GM12878 (cell line): Measurements from ENCODE around the gene CACFD1. TPM values are rescaled to one million over a fixed set of nuclear protein-coding genes. Genes with fewer than 3 reads are reported as not detected.
A peak's percentile ranks its signal among the peaks of the same experiment; 100 is the strongest.

Experiments used
- ATAC-seq: fragments of 200-7000 bp; cut with Tn5 transposase; 3 replicates; pipeline ENCODE4 v1.9.1; 2020; ENCODE audit warnings: mild to moderate bottlenecking, moderate library complexity
- BruUV-seq: library from RNA; stranded (reverse); fragments of 400-500 nt; replicated peaks from 2 replicates; lab custom pipeline; 2021; lab: Mats Ljungman, UMichigan
- CTCF ChIA-PET: fragments of 300-600 bp; sonication (Branson Sonifier 250); formaldehyde crosslinking; extraction: SDS; loops from one replicate; lab custom pipeline; 2021; ENCODE audit warnings: inconsistent platforms; lab: Yijun Ruan, JAX
- POLR2A ChIA-PET: fragments of 350-600 bp; formaldehyde crosslinking; extraction: SDS; loops from one replicate; lab custom pipeline; 2021; ENCODE audit warnings: inconsistent platforms; lab: Charles Lee
- RAD21 ChIA-PET: fragments of 300-600 bp; sonication (Branson Sonifier 250); formaldehyde crosslinking; loops from one replicate; lab custom pipeline; 2023; ENCODE audit warnings: antibody characterized with exemption; ENCODE audit not compliant: unreplicated experiment; lab: Charles Lee
- SMC1A ChIA-PET: fragments of 300-600 bp; sonication (Branson Sonifier 250); formaldehyde crosslinking; loops from one replicate; lab custom pipeline; 2023; ENCODE audit not compliant: unreplicated experiment, uncharacterized antibody; lab: Charles Lee
- DNase-seq: peaks from one replicate; pipeline ENCODE4 v3.0.0-alpha.2; 2011; ENCODE audit warnings: low read depth, low spot score
- FAIRE-seq: peaks from 3 replicates; lab custom pipeline; 2011; peaks lifted over from hg19 to GRCh38; lab: Jason Lieb, UNC
- H2AFZ ChIP-seq: 2 replicates; pipeline ENCODE4 v1.6.0; 2011; ENCODE audit warnings: low read depth, low read length, control low read depth; ENCODE audit not compliant: control insufficient read depth
- H3K27ac ChIP-seq: 2 replicates; pipeline ENCODE4 v1.5.1; 2011; ENCODE audit warnings: control low read depth; ENCODE audit not compliant: control insufficient read depth, insufficient read depth
- H3K27me3 ChIP-seq, 2 experiments: replicated peaks in 1 of 2; 2 replicates each; pipeline versions ENCODE4 v1.6.0 to v1.6.1; 2011; ENCODE audit warnings: low read length in 1 of 2; ENCODE audit not compliant: control insufficient read depth in 2 of 2, insufficient read depth in 2 of 2
- H3K36me3 ChIP-seq, 2 experiments: 2 replicates each; pipeline ENCODE4 v1.5.1; 2011; ENCODE audit warnings: low read length in 1 of 2; ENCODE audit not compliant: control insufficient read depth in 2 of 2, insufficient read depth in 2 of 2
- H3K4me1 ChIP-seq: 2 replicates; pipeline ENCODE4 v1.6.1; 2011; ENCODE audit warnings: mild to moderate bottlenecking, low read length, moderate library complexity, mixed read lengths; ENCODE audit not compliant: control insufficient read depth, insufficient read depth
- H3K4me2 ChIP-seq: 2 replicates; pipeline ENCODE4 v1.6.0; 2011; ENCODE audit warnings: control low read depth; ENCODE audit not compliant: control insufficient read depth, insufficient read depth
- H3K4me3 ChIP-seq: fragments of 200-600 bp; sonication (generic); 2 replicates; pipeline ENCODE4 v1.5.1; 2016
- H3K79me2 ChIP-seq: 2 replicates; pipeline ENCODE4 v1.6.0; 2011; ENCODE audit warnings: low read length; ENCODE audit not compliant: control insufficient read depth, insufficient read depth
- H3K9ac ChIP-seq: 2 replicates; pipeline ENCODE4 v1.8.0; 2011; ENCODE audit warnings: low read length, control low read depth, mixed read lengths; ENCODE audit not compliant: control insufficient read depth, insufficient read depth
- H3K9me3 ChIP-seq: replicated peaks from 3 replicates; pipeline ENCODE4 v1.5.1; 2011; ENCODE audit warnings: mild to moderate bottlenecking, low read length; ENCODE audit not compliant: control insufficient read depth, insufficient read depth
- H4K20me1 ChIP-seq: 2 replicates; pipeline ENCODE4 v1.6.0; 2011; ENCODE audit not compliant: control insufficient read depth, insufficient read depth
- EZH2 ChIP-seq: IDR thresholded peaks from 2 replicates; pipeline ENCODE4 v1.6.1; 2012; ENCODE audit warnings: low read depth, mild to moderate bottlenecking, control low read depth, inconsistent platforms, low read length, borderline replicate concordance; ENCODE audit not compliant: control insufficient read depth
- HSF1 ChIP-seq: fragments of 150-350 bp; IDR thresholded peaks from 2 replicates; pipeline ENCODE4 v1.6.1; 2014; ENCODE audit warnings: mild to moderate bottlenecking, low read depth, low read length
- KLF5 ChIP-seq: fragments of 450-650 bp; IDR thresholded peaks from 2 replicates; pipeline ENCODE4 v1.6.1; 2014; ENCODE audit warnings: mild to moderate bottlenecking; ENCODE audit not compliant: partially characterized antibody
- LARP7 ChIP-seq: fragments of 450-650 bp; IDR thresholded peaks from 2 replicates; pipeline ENCODE4 v1.6.1; 2017; ENCODE audit warnings: mild to moderate bottlenecking
- NBN ChIP-seq: fragments of 450-650 bp; IDR thresholded peaks from 2 replicates; pipeline ENCODE4 v1.6.1; 2016
- NFYA ChIP-seq: IDR thresholded peaks from 2 replicates; pipeline ENCODE4 v1.6.1; 2011; ENCODE audit warnings: low read depth, mild to moderate bottlenecking, low read length, improper control_type of control experiment, borderline replicate concordance
- NFYB ChIP-seq: IDR thresholded peaks from 2 replicates; pipeline ENCODE4 v1.6.1; 2011; ENCODE audit warnings: low read depth, mild to moderate bottlenecking, low read length, improper control_type of control experiment, moderate library complexity; ENCODE audit not compliant: insufficient read depth
- NRF1 ChIP-seq: conservative IDR thresholded peaks from 2 replicates; pipeline ENCODE4 v1.6.1; 2011; ENCODE audit warnings: mild to moderate bottlenecking, low read depth, low read length, improper control_type of control experiment
- POLR2AphosphoS5 ChIP-seq: IDR thresholded peaks from 2 replicates; pipeline ENCODE4 v1.6.1; 2011; ENCODE audit warnings: mild to moderate bottlenecking, low read length, inconsistent platforms
- SREBF1 ChIP-seq: IDR thresholded peaks from 2 replicates; pipeline ENCODE4 v1.6.1; 2012; ENCODE audit warnings: mild to moderate bottlenecking, low read length
- ZNF207 ChIP-seq: fragments of 450-650 bp; IDR thresholded peaks from 2 replicates; pipeline ENCODE4 v1.6.1; 2014; ENCODE audit warnings: antibody characterized with exemption, mild to moderate bottlenecking, borderline replicate concordance
- ZNF217 ChIP-seq: fragments of 450-650 bp; IDR thresholded peaks from 2 replicates; pipeline ENCODE4 v1.6.1; 2017; ENCODE audit warnings: antibody characterized with exemption, mild to moderate bottlenecking
- WGBS: methylation state at CpG from one replicate; pipeline ENCODE4 v1.1.6; 2016; ENCODE audit warnings: low lambda C conversion rate; ENCODE audit not compliant: insufficient replicate concordance, insufficient coverage; ENCODE audit errors: missing lambda C conversion rate; 5-methylcytosine and 5-hydroxymethylcytosine counted together
- in situ Hi-C: fragments of 300-500 bp; cut with MboI; formaldehyde crosslinking; loops from 9 replicates; pipeline ENCODE4 v1.14.3; 2018; ENCODE audit warnings: mixed read lengths
- intact Hi-C: fragments of 100-400 bp; cut with micrococcal nuclease; formaldehyde crosslinking; loops from one replicate; pipeline ENCODE4 v1.14.2; 2022; ENCODE audit not compliant: unreplicated experiment
- polyA plus RNA-seq, 11 experiments: library from polyadenylated mRNA; depleted of rRNA in 4 of 11; unstranded in 6 of 11; stranded (reverse) in 5 of 11; fragments of >200 nt; fragmentation: Nextera tagmentation in 4 of 11; fragmentation: Illumina TruSeq in 1 of 11; extraction: Ambion mirVana in 4 of 11; extraction: Trizol in 1 of 11; gene quantifications; 1 replicate in 1 of 11; 2 replicates in 10 of 11; pipeline versions ENCODE4 v1.2.1 to v1.2.3, GENCODE V29; 2011 to 2016; ENCODE audit warnings: inconsistent platforms in 2 of 11, missing spikeins in 2 of 11, low read depth in 1 of 11
- total RNA-seq, 4 experiments: library from RNA; depleted of rRNA in 3 of 4; stranded (reverse); fragments of >200 nt in 3 of 4; fragmentation: Illumina TruSeq in 1 of 4; extraction: Trizol in 1 of 4; gene quantifications; 2 replicates each; pipeline versions ENCODE4 v1.2.1 to v1.2.3, GENCODE V29; 2013 to 2021

CACFD1 gene
- total and polyA plus RNA-seq, 10 of the 15 experiments (the other 5 are each of a cell fraction or from before 2014, with no cell fraction given), result 0.09 to 5.8 (median 1.4) TPM; not detected in 1

GRCh38 chr9:133439337-133439736, 20.4 kb upstream of the CACFD1 start:
- peak; percentile 43 for ATAC-seq
- peaks cover 4% of the 10 kb centered on the region; the same call in 1 of the 2 replicates for H3K4me1 ChIP-seq

More at GRCh38 chr9:133439337-133439736, 20.4 kb upstream of the CACFD1 start:
- no peak overlapping the region for H3K9ac ChIP-seq
- no peaks in the 10 kb centered on the region for H3K79me2 ChIP-seq
- TF ChIP-seq NFYB (no peak), KLF5 (no peak), ZNF207 (no peak), POLR2AphosphoS5 (no peak), HSF1 (no peak), ZNF217 (no peak), NFYA (no peak), NBN (no peak), EZH2 (no peak), LARP7 (no peak), NRF1 (no peak), SREBF1 (no peak)
- TF ChIP-seq, all 136 proteins: peak for 0
- no peaks in the 10 kb centered on the region for H4K20me1 ChIP-seq
- CTCF ChIA-PET, result interaction anchor here (0.6 to 2.1 kb wide), 6 partner anchors 9 to 587 kb away, joined by 3 to 6 read pairs (median 3); no protein-coding TSS in a partner anchor
- H3K36me3 ChIP-seq, result no peaks in the 10 kb centered on the region
- WGBS, result 24% methylated on average over 4 of the region's 4 CpGs
- no peak for FAIRE-seq
- no peak for DNase-seq
- POLR2A ChIA-PET, result interaction anchor here (2.0 kb wide), 1 partner anchor 20 kb away, joined by 5 read pairs; the partner anchor contains the start of gene CACFD1
- no TSS peak for BruUV-seq
- SMC1A ChIA-PET, result no interaction called here
- no peaks in the 10 kb centered on the region for H3K27me3 ChIP-seq
- intact Hi-C loops, result no loop called here
- no peak overlapping the region for H2AFZ ChIP-seq
- in situ Hi-C loops, result no loop called here
- no peak overlapping the region for H3K4me2 ChIP-seq
- no peak overlapping the region for H3K4me3 ChIP-seq
- no peak overlapping the region for H3K27ac ChIP-seq
- RAD21 ChIA-PET, result interaction anchor here (0.9 to 2.5 kb wide), 3 partner anchors 14 to 47 kb away, joined by 3 to 7 read pairs (median 3); partner anchors contain the start of gene SLC2A6
- H3K9me3 ChIP-seq, result no peaks in the 10 kb centered on the region
